22Rv1 (cell line): Measurements from ENCODE around the gene KIAA1143.

ENCODE experiments used
- CTCF ChIP-seq: fragments of 450-650 bp; IDR thresholded peaks from 2 replicates; pipeline ENCODE4 v1.5.1; 2017; ENCODE audit warnings: mild to moderate bottlenecking
- ZFX ChIP-seq: fragments of 450-650 bp; IDR thresholded peaks from 2 replicates; pipeline ENCODE4 v1.6.1; 2017; ENCODE audit warnings: antibody characterized with exemption, borderline replicate concordance

- no peak for TF ChIP-seq CTCF
- TF ChIP-seq ZFX = no peak
Observed at GRCh38 chr3:44795197-44795596, 33.8 kb upstream of the KIAA1143 start.
